ENCODE measurements around the gene NAV2. TPM values are rescaled to one million over a fixed set of nuclear protein-coding genes. Genes with fewer than 3 reads are reported as not detected.

NAV2 gene
- total RNA-seq, 1 experiment from 2014 or later = 2.1 TPM

- TF ChIP-seq ATF3 (IDR thresholded peaks at IDR 0.05) = no peak
Observed at GRCh38 chr11:20056109-20056949, 343.7 kb downstream of the NAV2 start (continued).

GRCh38 chr11:20056950-20057943 is 344.6 kb downstream of the NAV2 start:
- Histone ChIP-seq H3K79me2 (ENCODE audit: insufficient read depth, low read length) (no peaks in the 10 kb centered on the region), H3K9me3 (ENCODE audit: control insufficient read depth in 1 of 2, insufficient read depth in 1 of 2, low read depth in 1 of 2, low read length in 2 of 2) (no peaks in the 10 kb centered on the region), H3K27ac (ENCODE audit: low read depth, low read length) (no peak overlapping the region), H3K4me3 (replicated peaks in 1 of 2; ENCODE audit: low read depth in 1 of 2, low read length in 2 of 2) (no peak overlapping the region), H3K9ac (ENCODE audit: low read length) (no peak overlapping the region), H3K36me3 (ENCODE audit: control insufficient read depth in 1 of 2, insufficient read depth in 2 of 2, low read length in 2 of 2) (no peaks in the 10 kb centered on the region), H3K4me2 (ENCODE audit: low read length) (no peak overlapping the region), H4K20me1 (ENCODE audit: insufficient read depth) (no peaks in the 10 kb centered on the region), H2AFZ (ENCODE audit: low read depth, low read length, poor library complexity, severe bottlenecking) (no peak overlapping the region), H3K9me2 (ENCODE audit: insufficient read depth) (no peaks in the 10 kb centered on the region), H3K4me1 (ENCODE audit: control insufficient read depth in 1 of 2, insufficient read depth in 2 of 2, low read length in 2 of 2) (no peaks in the 10 kb centered on the region), H3K27me3 (ENCODE audit: insufficient read depth, low read length) (no peaks in the 10 kb centered on the region)
- no TSS peak for BruUV-seq (replicated peaks)
- POLR2A ChIA-PET = no interaction called here
- RAD21 ChIA-PET (ENCODE audit: low non-redundant PET in 1 of 2, low total read pairs in 2 of 2, uncharacterized antibody in 2 of 2, unreplicated experiment in 2 of 2) = no interaction called here
- intact Hi-C loops (cut with micrococcal nuclease) = no loop called here
- CTCF ChIA-PET = no interaction called here
- no peak for TF ChIP-seq RAD21 (IDR thresholded peaks at IDR 0.05; ENCODE audit: low read depth)
- TF ChIP-seq FOSL1 (IDR thresholded peaks at IDR 0.05; ENCODE audit: low read depth) = no peak
- no peak for TF ChIP-seq POLR2A (IDR thresholded peaks at IDR 0.05; ENCODE audit: borderline replicate concordance, extremely low read depth, insufficient read depth, insufficient read length)
- TF ChIP-seq ZBTB33 (IDR thresholded peaks at IDR 0.05; ENCODE audit: extremely low read depth, insufficient replicate concordance, low read length) = no peak
- TF ChIP-seq SP1 (IDR thresholded peaks at IDR 0.05; ENCODE audit: low read depth) = no peak
- TF ChIP-seq YY1 (IDR thresholded peaks at IDR 0.05; ENCODE audit: extremely low read depth, insufficient replicate concordance, low read depth, low read length) = no peak
- TF ChIP-seq SRF (IDR thresholded peaks at IDR 0.05; ENCODE audit: low read depth) = no peak
- no peak for TF ChIP-seq REST (IDR thresholded peaks at IDR 0.05; ENCODE audit: low read depth)
- TF ChIP-seq TCF7L2 (IDR thresholded peaks at IDR 0.05; ENCODE audit: borderline replicate concordance, extremely low read depth, insufficient read depth, insufficient read length) = no peak
- TF ChIP-seq MAX (IDR thresholded peaks at IDR 0.05) = no peak
- ATAC-seq (no peak), DNase-seq (ENCODE audit: low read depth, low spot score) (no peak)

Data from HCT116 (cell line).